Caco-2 (cell line): ENCODE results near the gene CAND1. TPM values are rescaled to one million over a fixed set of nuclear protein-coding genes. Genes with fewer than 3 reads are reported as not detected.

ENCODE experiments used
- BruUV-seq: library from RNA; stranded (reverse); fragments of 400-500 nt; replicated peaks from 2 replicates; lab custom pipeline; 2021; lab: Mats Ljungman, UMichigan
- CTCF ChIA-PET: fragments of 300-600 bp; sonication (Branson Sonifier 250); formaldehyde crosslinking; loops from one replicate; lab custom pipeline; 2022; ENCODE audit warnings: antibody characterized with exemption; lab: Charles Lee
- POLR2A ChIA-PET: fragments of 300-600 bp; sonication (Branson Sonifier 250); formaldehyde crosslinking; loops from one replicate; lab custom pipeline; 2022; ENCODE audit warnings: antibody characterized with exemption; lab: Charles Lee
- DNase-seq, 2 experiments: peaks; one replicate each; pipeline versions ENCODE4 v3.0.0 to v3.0.0-alpha.2; 2020 to 2022
- H3K27me3 ChIP-seq: replicated peaks from 2 replicates; pipeline ENCODE4 v1.6.0; 2011; ENCODE audit warnings: low read length; ENCODE audit not compliant: control insufficient read depth, insufficient read depth
- H3K36me3 ChIP-seq: 2 replicates; pipeline ENCODE4 v1.5.1; 2011; ENCODE audit warnings: low read length; ENCODE audit not compliant: control insufficient read depth, insufficient read depth
- H3K4me1 ChIP-seq: fragments of 250-450 bp; sonication (Bioruptor Pico); 2 replicates; pipeline ENCODE4 v1.5.1; 2020; ENCODE audit warnings: mild to moderate bottlenecking
- H3K4me3 ChIP-seq: 2 replicates; pipeline ENCODE4 v1.5.1; 2011; ENCODE audit warnings: low read depth, mild to moderate bottlenecking, control low read depth, low read length
- H3K9me3 ChIP-seq: fragments of 250-450 bp; sonication (Bioruptor Pico); 2 replicates; pipeline ENCODE4 v1.5.1; 2020; ENCODE audit warnings: mild to moderate bottlenecking, moderate library complexity
- H3K27ac Mint-ChIP-seq: one replicate; pipeline ENCODE4 v1.8.0; 2022; ENCODE audit warnings: mixed read lengths; ENCODE audit not compliant: unreplicated experiment
- H3K27me3 Mint-ChIP-seq: one replicate; pipeline ENCODE4 v1.8.0; 2022; ENCODE audit warnings: mixed read lengths; ENCODE audit not compliant: insufficient read depth, unreplicated experiment
- H3K36me3 Mint-ChIP-seq: one replicate; pipeline ENCODE4 v1.8.0; 2022; ENCODE audit warnings: mild to moderate bottlenecking, mixed read lengths; ENCODE audit not compliant: insufficient read depth, unreplicated experiment
- H3K4me1 Mint-ChIP-seq: one replicate; pipeline ENCODE4 v1.8.0; 2022; ENCODE audit warnings: low read depth, mixed read lengths; ENCODE audit not compliant: unreplicated experiment
- H3K4me3 Mint-ChIP-seq: one replicate; pipeline ENCODE4 v1.8.0; 2022; ENCODE audit warnings: mild to moderate bottlenecking, moderate library complexity, mixed read lengths; ENCODE audit not compliant: unreplicated experiment
- H3K9me3 Mint-ChIP-seq: one replicate; pipeline ENCODE4 v1.8.0; 2022; ENCODE audit warnings: mixed read lengths; ENCODE audit not compliant: unreplicated experiment
- intact Hi-C: fragments of 100-400 bp; cut with micrococcal nuclease; formaldehyde crosslinking; loops from one replicate; pipeline ENCODE4 v1.10.0; 2022; ENCODE audit not compliant: unreplicated experiment
- total RNA-seq: library from RNA; stranded (reverse); gene quantifications from 2 replicates; pipeline ENCODE4 v1.2.3, GENCODE V29; 2022
- TF ChIP-seq, protein P1 (sequence below), 2 experiments: fragments of 200-600 bp in 1 of 2; IDR thresholded peaks; 1 replicate in 1 of 2; 2 replicates in 1 of 2; pipeline versions ENCODE4 v1.5.1 to v1.8.0; 2011 to 2022; ENCODE audit warnings: antibody characterized with exemption in 1 of 2, control low read depth in 1 of 2, inconsistent platforms in 1 of 2, low read depth in 1 of 2, low read length in 1 of 2, mild to moderate bottlenecking in 1 of 2, moderate library complexity in 1 of 2; ENCODE audit not compliant: insufficient read depth in 1 of 2, severe bottlenecking in 1 of 2, unreplicated experiment in 1 of 2

Gene CAND1
- total RNA-seq, 1 experiment from 2014 or later: 148 TPM

DNA sequence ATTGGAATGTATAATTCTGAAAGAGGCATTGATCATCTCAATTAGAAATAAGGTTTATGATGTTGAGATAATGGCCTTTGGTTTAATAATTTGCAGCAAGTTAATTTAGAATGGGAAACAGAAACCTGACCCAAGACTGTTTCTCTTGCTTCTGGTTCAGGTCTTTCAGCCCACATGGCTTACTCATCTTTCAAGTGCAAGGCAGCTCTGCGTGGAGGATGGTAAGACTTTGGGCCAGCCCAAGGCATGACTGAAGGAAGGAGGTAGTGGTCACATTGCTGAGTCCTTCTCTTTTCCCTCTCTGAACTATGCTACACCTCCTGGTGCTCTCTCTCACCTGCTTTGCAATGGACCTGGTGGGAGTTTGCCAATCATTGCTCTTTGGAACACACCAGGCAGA, 98.7 kb downstream of the CAND1 start:
- no peaks in the 10 kb centered on the region for H3K36me3 Mint-ChIP-seq
- H3K36me3 ChIP-seq: no peaks in the 10 kb centered on the region
- H3K4me1 Mint-ChIP-seq: no peaks in the 10 kb centered on the region
- no peak for DNase-seq
- ChIA-PET POLR2A (no interaction called here), CTCF (no interaction called here)
- TF ChIP-seq, protein P1, sequence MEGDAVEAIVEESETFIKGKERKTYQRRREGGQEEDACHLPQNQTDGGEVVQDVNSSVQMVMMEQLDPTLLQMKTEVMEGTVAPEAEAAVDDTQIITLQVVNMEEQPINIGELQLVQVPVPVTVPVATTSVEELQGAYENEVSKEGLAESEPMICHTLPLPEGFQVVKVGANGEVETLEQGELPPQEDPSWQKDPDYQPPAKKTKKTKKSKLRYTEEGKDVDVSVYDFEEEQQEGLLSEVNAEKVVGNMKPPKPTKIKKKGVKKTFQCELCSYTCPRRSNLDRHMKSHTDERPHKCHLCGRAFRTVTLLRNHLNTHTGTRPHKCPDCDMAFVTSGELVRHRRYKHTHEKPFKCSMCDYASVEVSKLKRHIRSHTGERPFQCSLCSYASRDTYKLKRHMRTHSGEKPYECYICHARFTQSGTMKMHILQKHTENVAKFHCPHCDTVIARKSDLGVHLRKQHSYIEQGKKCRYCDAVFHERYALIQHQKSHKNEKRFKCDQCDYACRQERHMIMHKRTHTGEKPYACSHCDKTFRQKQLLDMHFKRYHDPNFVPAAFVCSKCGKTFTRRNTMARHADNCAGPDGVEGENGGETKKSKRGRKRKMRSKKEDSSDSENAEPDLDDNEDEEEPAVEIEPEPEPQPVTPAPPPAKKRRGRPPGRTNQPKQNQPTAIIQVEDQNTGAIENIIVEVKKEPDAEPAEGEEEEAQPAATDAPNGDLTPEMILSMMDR (IDR thresholded peaks at IDR 0.05; ENCODE audit: insufficient read depth in 1 of 2, low read depth in 1 of 2, low read length in 1 of 2, severe bottlenecking in 1 of 2, unreplicated experiment in 1 of 2): no peak
- BruUV-seq: no TSS peak
- H3K4me3 ChIP-seq: no peak overlapping the region
- H3K27ac Mint-ChIP-seq: no peak overlapping the region
- no peaks in the 10 kb centered on the region for H3K27me3 ChIP-seq
- H3K9me3 Mint-ChIP-seq: no peaks in the 10 kb centered on the region
- no peaks in the 10 kb centered on the region for H3K4me1 ChIP-seq
- no peak overlapping the region for H3K4me3 Mint-ChIP-seq
- H3K9me3 ChIP-seq: no peaks in the 10 kb centered on the region
- H3K27me3 Mint-ChIP-seq: no peaks in the 10 kb centered on the region
- intact Hi-C loops: no loop called here
